Neural cell (in vitro differentiated cells): ENCODE data around the gene LMAN2L. TPM values are rescaled to one million over a fixed set of nuclear protein-coding genes. Genes with fewer than 3 reads are reported as not detected.

ENCODE experiments used
- H2AFZ ChIP-seq: fragments of 200-600, 300-800 bp; sonication (generic), shearing (Covaris generic); 2 replicates; pipeline ENCODE4 v1.6.0; 2014; ENCODE audit warnings: low read depth, mild to moderate bottlenecking, antibody characterized with exemption, low read length, moderate library complexity
- H3F3A ChIP-seq: fragments of 200-600 bp; shearing (Covaris generic); 2 replicates; pipeline ENCODE4 v1.6.1; 2016; ENCODE audit warnings: mild to moderate bottlenecking, moderate library complexity, mixed read lengths, antibody characterized with exemption, low read length; ENCODE audit not compliant: insufficient read depth, poor library complexity, severe bottlenecking
- H3K27ac ChIP-seq: fragments of 200-600, 300-800 bp; sonication (generic), shearing (Covaris generic); 2 replicates; pipeline ENCODE4 v1.5.1; 2014; ENCODE audit warnings: mild to moderate bottlenecking, low read length, moderate library complexity
- H3K27me3 ChIP-seq: fragments of 300-800, 200-600 bp; sonication (generic), shearing (Covaris generic); 2 replicates; pipeline ENCODE4 v1.6.0; 2014; ENCODE audit warnings: mild to moderate bottlenecking, low read depth, low read length, moderate library complexity; ENCODE audit not compliant: insufficient read depth
- H3K36me3 ChIP-seq: fragments of 300-800, 200-600 bp; sonication (generic), shearing (Covaris generic); 2 replicates; pipeline ENCODE4 v1.5.1; 2014; ENCODE audit warnings: mild to moderate bottlenecking, antibody characterized with exemption, low read length, moderate library complexity; ENCODE audit not compliant: insufficient read depth
- H3K4me2 ChIP-seq: fragments of 300-800, 200-600 bp; sonication (generic), shearing (Covaris generic); 2 replicates; pipeline ENCODE4 v1.6.0; 2014; ENCODE audit warnings: mild to moderate bottlenecking, low read length
- H3K4me3 ChIP-seq: fragments of 300-800, 200-600 bp; sonication (generic), shearing (Covaris generic); 2 replicates; pipeline ENCODE4 v1.5.1; 2014; ENCODE audit warnings: mild to moderate bottlenecking, low read length, moderate library complexity
- H3K79me2 ChIP-seq: fragments of 200-600 bp; shearing (Covaris generic); replicated peaks from 2 replicates; pipeline ENCODE4 v1.6.0; 2014; ENCODE audit warnings: mild to moderate bottlenecking, low read length, moderate library complexity; ENCODE audit not compliant: insufficient read depth
- H3K9ac ChIP-seq: fragments of 300-800, 200-600 bp; sonication (generic), shearing (Covaris generic); 2 replicates; pipeline ENCODE4 v1.6.1; 2016; ENCODE audit warnings: mild to moderate bottlenecking, low read length, mixed read lengths
- H3K9me2 ChIP-seq: fragments of 200-600 bp; shearing (Covaris generic); 2 replicates; pipeline ENCODE4 v1.6.1; 2016; ENCODE audit warnings: mild to moderate bottlenecking, low read length, mixed read lengths; ENCODE audit not compliant: insufficient read depth
- H3K9me3 ChIP-seq: fragments of 200-600, 300-800 bp; sonication (generic), shearing (Covaris generic); 2 replicates; pipeline ENCODE4 v1.6.1; 2016; ENCODE audit warnings: mild to moderate bottlenecking, mixed run types, low read length, moderate library complexity, mixed read lengths
- H4K20me1 ChIP-seq: fragments of 200-600 bp; shearing (Covaris generic); 2 replicates; pipeline ENCODE4 v1.6.1; 2016; ENCODE audit warnings: mild to moderate bottlenecking, mixed run types; ENCODE audit not compliant: insufficient read depth
- EP300 ChIP-seq: fragments of 450-650 bp; conservative IDR thresholded peaks from 2 replicates; pipeline ENCODE4 v1.6.1; 2014; ENCODE audit warnings: antibody characterized with exemption, mild to moderate bottlenecking, moderate library complexity; ENCODE audit not compliant: poor library complexity, severe bottlenecking
- EZH2 ChIP-seq: fragments of 200-600, 300-800 bp; shearing (Covaris generic), sonication (generic); IDR thresholded peaks from 2 replicates; pipeline ENCODE4 v1.6.1; 2014; ENCODE audit warnings: antibody characterized with exemption, low read length, borderline replicate concordance, mild to moderate bottlenecking; ENCODE audit not compliant: insufficient read depth, poor library complexity, severe bottlenecking
- MXI1 ChIP-seq: fragments of 450-650 bp; conservative IDR thresholded peaks from 2 replicates; pipeline ENCODE4 v1.6.1; 2014; ENCODE audit warnings: antibody characterized with exemption, mild to moderate bottlenecking; ENCODE audit not compliant: poor library complexity, severe bottlenecking
- POLR2AphosphoS5 ChIP-seq: IDR thresholded peaks from 2 replicates; pipeline ENCODE4 v1.6.1; 2012
- RAD21 ChIP-seq: fragments of 450-650 bp; conservative IDR thresholded peaks from 2 replicates; pipeline ENCODE4 v1.6.1; 2014; ENCODE audit warnings: antibody characterized with exemption, mild to moderate bottlenecking, moderate library complexity
- SMC3 ChIP-seq: fragments of 450-650 bp; conservative IDR thresholded peaks from 2 replicates; pipeline ENCODE4 v1.6.1; 2014; ENCODE audit warnings: antibody characterized with exemption, mild to moderate bottlenecking, moderate library complexity; ENCODE audit not compliant: poor library complexity
- TAF1 ChIP-seq: IDR thresholded peaks from 2 replicates; pipeline ENCODE4 v1.6.1; 2012; ENCODE audit warnings: low read depth
- polyA plus RNA-seq: library from polyadenylated mRNA; depleted of rRNA; stranded (reverse); fragments of >200 nt; gene quantifications from 2 replicates; pipeline ENCODE4 v1.2.3, GENCODE V29; 2014
- TF ChIP-seq, protein P1 (sequence below): IDR thresholded peaks from 2 replicates; pipeline ENCODE4 v1.6.1; 2012; ENCODE audit warnings: borderline replicate concordance
- TF ChIP-seq, protein P2 (sequence below): fragments of 450-650 bp; IDR thresholded peaks from 2 replicates; pipeline ENCODE4 v1.5.1; 2014; ENCODE audit warnings: antibody characterized with exemption, mild to moderate bottlenecking, moderate library complexity; ENCODE audit not compliant: poor library complexity, severe bottlenecking

Gene LMAN2L
- polyA plus RNA-seq, 1 donor from 2014 or later = 41.3 TPM

DNA sequence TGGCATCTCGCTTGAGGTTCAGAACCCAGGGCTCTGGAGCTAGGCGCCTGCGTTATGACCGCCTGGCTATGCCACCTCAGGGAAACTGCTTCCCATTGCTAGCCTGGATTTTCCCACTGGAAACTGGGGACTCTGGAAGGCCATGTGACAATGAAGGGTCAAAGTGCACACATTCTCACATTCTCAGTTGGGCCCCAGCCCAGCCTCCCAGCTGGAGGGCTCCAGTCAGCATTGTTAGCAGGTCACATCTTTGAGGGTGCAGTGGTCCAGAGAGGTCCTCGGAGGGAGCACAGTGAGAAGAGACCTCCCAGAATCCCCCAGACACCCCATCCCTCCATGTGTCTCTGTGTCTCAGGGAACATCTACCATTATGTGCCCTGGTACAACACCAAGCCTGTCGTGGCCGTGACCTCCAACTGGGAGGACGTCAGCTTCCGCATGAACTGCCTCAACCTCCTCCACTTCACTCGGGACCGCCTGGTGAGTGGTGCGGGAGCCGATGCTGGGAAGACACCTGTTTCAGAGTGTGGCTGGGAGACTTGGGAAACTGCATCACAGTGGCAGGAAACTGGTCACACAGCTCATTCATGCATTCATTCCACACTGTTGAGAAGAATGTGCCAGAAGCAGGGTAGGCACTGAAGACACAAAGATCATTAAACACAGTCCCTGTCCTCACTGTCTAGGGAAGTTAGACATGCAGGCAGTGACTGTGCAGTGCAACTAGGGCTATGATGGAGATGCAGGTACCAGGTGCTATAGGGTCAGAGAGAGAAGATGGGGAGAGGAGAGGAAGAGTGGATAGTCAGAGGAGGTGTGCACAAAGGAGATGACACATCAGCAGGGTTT, 55.7 kb downstream of the LMAN2L start:
- Histone ChIP-seq H3K4me3 (no peak overlapping the region), H3K4me2 (no peak overlapping the region), H2AFZ (no peak overlapping the region), H3K9ac (no peak overlapping the region), H3K79me2 (no peaks in the 10 kb centered on the region), H3F3A (no peaks in the 10 kb centered on the region), H3K27ac (no peak overlapping the region), H3K9me2 (no peaks in the 10 kb centered on the region), H4K20me1 (no peaks in the 10 kb centered on the region), H3K9me3 (no peaks in the 10 kb centered on the region), H3K27me3 (no peaks in the 10 kb centered on the region), H3K36me3 (no peaks in the 10 kb centered on the region)
- TF ChIP-seq RAD21 (no peak), POLR2AphosphoS5 (no peak), SMC3 (no peak), TAF1 (no peak), EP300 (no peak), MXI1 (no peak), EZH2 (no peak)
- TF ChIP-seq, protein P1, sequence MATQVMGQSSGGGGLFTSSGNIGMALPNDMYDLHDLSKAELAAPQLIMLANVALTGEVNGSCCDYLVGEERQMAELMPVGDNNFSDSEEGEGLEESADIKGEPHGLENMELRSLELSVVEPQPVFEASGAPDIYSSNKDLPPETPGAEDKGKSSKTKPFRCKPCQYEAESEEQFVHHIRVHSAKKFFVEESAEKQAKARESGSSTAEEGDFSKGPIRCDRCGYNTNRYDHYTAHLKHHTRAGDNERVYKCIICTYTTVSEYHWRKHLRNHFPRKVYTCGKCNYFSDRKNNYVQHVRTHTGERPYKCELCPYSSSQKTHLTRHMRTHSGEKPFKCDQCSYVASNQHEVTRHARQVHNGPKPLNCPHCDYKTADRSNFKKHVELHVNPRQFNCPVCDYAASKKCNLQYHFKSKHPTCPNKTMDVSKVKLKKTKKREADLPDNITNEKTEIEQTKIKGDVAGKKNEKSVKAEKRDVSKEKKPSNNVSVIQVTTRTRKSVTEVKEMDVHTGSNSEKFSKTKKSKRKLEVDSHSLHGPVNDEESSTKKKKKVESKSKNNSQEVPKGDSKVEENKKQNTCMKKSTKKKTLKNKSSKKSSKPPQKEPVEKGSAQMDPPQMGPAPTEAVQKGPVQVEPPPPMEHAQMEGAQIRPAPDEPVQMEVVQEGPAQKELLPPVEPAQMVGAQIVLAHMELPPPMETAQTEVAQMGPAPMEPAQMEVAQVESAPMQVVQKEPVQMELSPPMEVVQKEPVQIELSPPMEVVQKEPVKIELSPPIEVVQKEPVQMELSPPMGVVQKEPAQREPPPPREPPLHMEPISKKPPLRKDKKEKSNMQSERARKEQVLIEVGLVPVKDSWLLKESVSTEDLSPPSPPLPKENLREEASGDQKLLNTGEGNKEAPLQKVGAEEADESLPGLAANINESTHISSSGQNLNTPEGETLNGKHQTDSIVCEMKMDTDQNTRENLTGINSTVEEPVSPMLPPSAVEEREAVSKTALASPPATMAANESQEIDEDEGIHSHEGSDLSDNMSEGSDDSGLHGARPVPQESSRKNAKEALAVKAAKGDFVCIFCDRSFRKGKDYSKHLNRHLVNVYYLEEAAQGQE = no peak
- TF ChIP-seq, protein P2, sequence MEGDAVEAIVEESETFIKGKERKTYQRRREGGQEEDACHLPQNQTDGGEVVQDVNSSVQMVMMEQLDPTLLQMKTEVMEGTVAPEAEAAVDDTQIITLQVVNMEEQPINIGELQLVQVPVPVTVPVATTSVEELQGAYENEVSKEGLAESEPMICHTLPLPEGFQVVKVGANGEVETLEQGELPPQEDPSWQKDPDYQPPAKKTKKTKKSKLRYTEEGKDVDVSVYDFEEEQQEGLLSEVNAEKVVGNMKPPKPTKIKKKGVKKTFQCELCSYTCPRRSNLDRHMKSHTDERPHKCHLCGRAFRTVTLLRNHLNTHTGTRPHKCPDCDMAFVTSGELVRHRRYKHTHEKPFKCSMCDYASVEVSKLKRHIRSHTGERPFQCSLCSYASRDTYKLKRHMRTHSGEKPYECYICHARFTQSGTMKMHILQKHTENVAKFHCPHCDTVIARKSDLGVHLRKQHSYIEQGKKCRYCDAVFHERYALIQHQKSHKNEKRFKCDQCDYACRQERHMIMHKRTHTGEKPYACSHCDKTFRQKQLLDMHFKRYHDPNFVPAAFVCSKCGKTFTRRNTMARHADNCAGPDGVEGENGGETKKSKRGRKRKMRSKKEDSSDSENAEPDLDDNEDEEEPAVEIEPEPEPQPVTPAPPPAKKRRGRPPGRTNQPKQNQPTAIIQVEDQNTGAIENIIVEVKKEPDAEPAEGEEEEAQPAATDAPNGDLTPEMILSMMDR = no peak

DNA sequence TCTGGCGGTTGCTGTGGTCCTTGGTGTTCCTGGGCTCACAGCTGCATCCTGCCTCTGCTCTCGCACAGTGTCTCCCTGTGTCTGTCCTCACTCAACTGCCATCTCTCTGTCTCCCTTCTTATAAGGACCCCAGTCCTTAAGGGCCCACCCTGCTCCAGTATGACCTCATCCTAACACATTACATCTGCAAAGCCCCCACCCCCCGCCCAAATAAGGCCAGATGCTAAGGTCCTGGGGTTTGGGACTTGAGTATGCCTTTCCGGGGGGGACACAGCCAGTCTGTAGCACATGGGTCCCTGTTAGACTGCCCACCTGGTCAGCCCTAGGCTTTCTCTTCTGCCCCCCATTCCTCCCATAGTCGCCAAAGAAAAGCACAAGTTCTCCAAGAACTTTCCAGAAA, 56.6 kb downstream of the LMAN2L start:
- TF ChIP-seq EP300 (no peak), MXI1 (no peak), RAD21 (no peak), POLR2AphosphoS5 (no peak), SMC3 (no peak), EZH2 (no peak), TAF1 (no peak)
- TF ChIP-seq, protein P1 = no peak
- TF ChIP-seq, protein P2 = no peak
- H3K4me3 ChIP-seq = no peak overlapping the region
- no peaks in the 10 kb centered on the region for H3K79me2 ChIP-seq
- no peak overlapping the region for H3K4me2 ChIP-seq
- H4K20me1 ChIP-seq = no peaks in the 10 kb centered on the region
- no peak overlapping the region for H2AFZ ChIP-seq
- no peaks in the 10 kb centered on the region for H3K27me3 ChIP-seq
- H3F3A ChIP-seq = no peaks in the 10 kb centered on the region
- H3K27ac ChIP-seq = no peak overlapping the region
- H3K9me2 ChIP-seq = no peaks in the 10 kb centered on the region
- H3K9me3 ChIP-seq = no peaks in the 10 kb centered on the region
- H3K9ac ChIP-seq = no peak overlapping the region
- H3K36me3 ChIP-seq = no peaks in the 10 kb centered on the region
